A673 (cell line): ENCODE data around the gene ZNF786. TPM values are rescaled to one million over a fixed set of nuclear protein-coding genes. Genes with fewer than 3 reads are reported as not detected.

Experiments
- BruUV-seq: library from RNA; stranded (reverse); fragments of 400-500 nt; replicated peaks from 2 replicates; lab custom pipeline; 2021; lab: Mats Ljungman, UMichigan
- CTCF ChIA-PET: fragments of 300-600 bp; sonication (Branson Sonifier 250); formaldehyde crosslinking; loops from one replicate; lab custom pipeline; 2022; ENCODE audit warnings: antibody characterized with exemption; lab: Charles Lee
- POLR2A ChIA-PET: fragments of 300-600 bp; sonication (Branson Sonifier 250); formaldehyde crosslinking; loops from one replicate; lab custom pipeline; 2022; ENCODE audit warnings: antibody characterized with exemption; ENCODE audit not compliant: low non-redundant PET; lab: Charles Lee
- DNase-seq: peaks from one replicate; pipeline ENCODE4 v3.0.0-alpha.2; 2015; ENCODE audit warnings: low spot score
- H3K27ac ChIP-seq: fragments of 200-600 bp; sonication (generic); 2 replicates; pipeline ENCODE4 v1.5.1; 2016; ENCODE audit warnings: mixed run types, low read depth, mild to moderate bottlenecking, mixed read lengths, antibody characterized with exemption, low read length; ENCODE audit not compliant: poor library complexity, severe bottlenecking
- H3K27me3 ChIP-seq: fragments of 200-600 bp; sonication (generic); replicated peaks from 2 replicates; pipeline ENCODE4 v1.6.1; 2017; ENCODE audit warnings: mixed run types, low read depth, mild to moderate bottlenecking, mixed read lengths, antibody characterized with exemption, low read length; ENCODE audit not compliant: insufficient read depth, poor library complexity
- H3K36me3 ChIP-seq: fragments of 200-600 bp; sonication (generic); 2 replicates; pipeline ENCODE4 v1.6.1; 2016; ENCODE audit warnings: mixed run types, mild to moderate bottlenecking, mixed read lengths, antibody characterized with exemption, low read length; ENCODE audit not compliant: insufficient read depth, poor library complexity, severe bottlenecking
- H3K4me1 ChIP-seq: fragments of 200-600 bp; sonication (generic); 2 replicates; pipeline ENCODE4 v1.6.1; 2017; ENCODE audit warnings: mixed run types, mild to moderate bottlenecking, mixed read lengths, antibody characterized with exemption, low read length; ENCODE audit not compliant: insufficient read depth, poor library complexity, severe bottlenecking
- H3K4me3 ChIP-seq: fragments of 200-600 bp; sonication (generic); 2 replicates; pipeline ENCODE4 v1.5.1; 2016; ENCODE audit warnings: low read depth, mixed run types, mild to moderate bottlenecking, mixed read lengths, low read length; ENCODE audit not compliant: poor library complexity, severe bottlenecking
- H3K9me3 ChIP-seq: fragments of 200-600 bp; sonication (generic); 2 replicates; pipeline ENCODE4 v1.6.1; 2016; ENCODE audit warnings: mixed run types, low read depth, mild to moderate bottlenecking, mixed read lengths, antibody characterized with exemption, low read length; ENCODE audit not compliant: poor library complexity, severe bottlenecking
- EZH2 ChIP-seq: fragments of 200-600 bp; sonication (generic); IDR thresholded peaks from 2 replicates; pipeline ENCODE4 v1.6.1; 2017; ENCODE audit warnings: borderline replicate concordance, low read depth, mild to moderate bottlenecking, mixed read lengths, antibody characterized with exemption, low read length; ENCODE audit not compliant: poor library complexity, severe bottlenecking
- intact Hi-C: fragments of 100-400 bp; cut with micrococcal nuclease; formaldehyde crosslinking; loops from one replicate; pipeline ENCODE4 v1.10.0; 2022; ENCODE audit not compliant: unreplicated experiment
- total RNA-seq: library from RNA; stranded (reverse); gene quantifications from 2 replicates; pipeline ENCODE4 v1.2.3, GENCODE V29; 2021
- TF ChIP-seq, protein P1 (sequence below): fragments of 300-800, 200-600 bp; sonication (generic); conservative IDR thresholded peaks from 2 replicates; pipeline ENCODE4 v1.5.1; 2017; ENCODE audit warnings: low read depth, mild to moderate bottlenecking, antibody characterized with exemption, low read length, moderate library complexity, mixed read lengths

Gene ZNF786
- total RNA-seq, 1 experiment from 2014 or later = 9.8 TPM

GRCh38 chr7:149071641-149072437, 18.7 kb downstream of the ZNF786 start:
- Histone ChIP-seq H3K4me3 (no peak overlapping the region), H3K27me3 (no peaks in the 10 kb centered on the region), H3K27ac (no peak overlapping the region), H3K36me3 (peaks cover 24% of the 10 kb centered on the region), H3K9me3 (no peaks in the 10 kb centered on the region), H3K4me1 (no peaks in the 10 kb centered on the region)
- no peak for DNase-seq
- no peak for TF ChIP-seq EZH2
- TF ChIP-seq, protein P1, sequence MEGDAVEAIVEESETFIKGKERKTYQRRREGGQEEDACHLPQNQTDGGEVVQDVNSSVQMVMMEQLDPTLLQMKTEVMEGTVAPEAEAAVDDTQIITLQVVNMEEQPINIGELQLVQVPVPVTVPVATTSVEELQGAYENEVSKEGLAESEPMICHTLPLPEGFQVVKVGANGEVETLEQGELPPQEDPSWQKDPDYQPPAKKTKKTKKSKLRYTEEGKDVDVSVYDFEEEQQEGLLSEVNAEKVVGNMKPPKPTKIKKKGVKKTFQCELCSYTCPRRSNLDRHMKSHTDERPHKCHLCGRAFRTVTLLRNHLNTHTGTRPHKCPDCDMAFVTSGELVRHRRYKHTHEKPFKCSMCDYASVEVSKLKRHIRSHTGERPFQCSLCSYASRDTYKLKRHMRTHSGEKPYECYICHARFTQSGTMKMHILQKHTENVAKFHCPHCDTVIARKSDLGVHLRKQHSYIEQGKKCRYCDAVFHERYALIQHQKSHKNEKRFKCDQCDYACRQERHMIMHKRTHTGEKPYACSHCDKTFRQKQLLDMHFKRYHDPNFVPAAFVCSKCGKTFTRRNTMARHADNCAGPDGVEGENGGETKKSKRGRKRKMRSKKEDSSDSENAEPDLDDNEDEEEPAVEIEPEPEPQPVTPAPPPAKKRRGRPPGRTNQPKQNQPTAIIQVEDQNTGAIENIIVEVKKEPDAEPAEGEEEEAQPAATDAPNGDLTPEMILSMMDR = 0 out of 2 replicates have a peak, but pooled peaks have one; percentile 25
- ChIA-PET CTCF (no interaction called here), POLR2A (no interaction called here)
- intact Hi-C loops = no loop called here
- BruUV-seq = no TSS peak

DNA sequence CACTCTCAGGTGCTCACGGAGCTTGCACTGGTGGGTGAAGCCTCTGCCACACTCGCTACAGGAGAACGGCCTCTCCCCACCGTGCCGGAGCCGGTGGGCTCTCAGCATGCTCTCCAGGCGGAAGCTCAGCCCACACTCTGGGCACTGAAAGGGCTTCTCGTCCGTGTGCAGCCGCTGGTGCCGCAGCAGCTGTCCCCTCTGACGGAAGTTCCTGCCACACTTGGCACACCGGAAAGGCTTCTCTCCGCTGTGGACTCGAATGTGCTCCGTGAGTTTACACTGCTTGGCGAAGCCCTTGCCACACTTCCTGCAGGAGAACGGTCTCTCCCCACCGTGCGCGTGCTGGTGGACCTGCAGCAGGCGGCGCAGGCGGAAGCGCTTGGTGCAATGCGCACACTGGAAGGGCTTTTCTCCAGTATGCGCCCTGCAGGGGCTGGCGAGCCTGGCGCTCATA, 19.3 kb downstream of the ZNF786 start:
- Histone ChIP-seq H3K27ac (no peak overlapping the region), H3K4me1 (no peaks in the 10 kb centered on the region), H3K4me3 (no peak overlapping the region), H3K9me3 (no peaks in the 10 kb centered on the region), H3K36me3 (peaks cover 24% of the 10 kb centered on the region), H3K27me3 (no peaks in the 10 kb centered on the region)
- BruUV-seq = no TSS peak
- TF ChIP-seq, protein P1 = no peak
- TF ChIP-seq EZH2 = no peak
- intact Hi-C loops = no loop called here
- ChIA-PET POLR2A (no interaction called here), CTCF (no interaction called here)
- DNase-seq = no peak

DNA sequence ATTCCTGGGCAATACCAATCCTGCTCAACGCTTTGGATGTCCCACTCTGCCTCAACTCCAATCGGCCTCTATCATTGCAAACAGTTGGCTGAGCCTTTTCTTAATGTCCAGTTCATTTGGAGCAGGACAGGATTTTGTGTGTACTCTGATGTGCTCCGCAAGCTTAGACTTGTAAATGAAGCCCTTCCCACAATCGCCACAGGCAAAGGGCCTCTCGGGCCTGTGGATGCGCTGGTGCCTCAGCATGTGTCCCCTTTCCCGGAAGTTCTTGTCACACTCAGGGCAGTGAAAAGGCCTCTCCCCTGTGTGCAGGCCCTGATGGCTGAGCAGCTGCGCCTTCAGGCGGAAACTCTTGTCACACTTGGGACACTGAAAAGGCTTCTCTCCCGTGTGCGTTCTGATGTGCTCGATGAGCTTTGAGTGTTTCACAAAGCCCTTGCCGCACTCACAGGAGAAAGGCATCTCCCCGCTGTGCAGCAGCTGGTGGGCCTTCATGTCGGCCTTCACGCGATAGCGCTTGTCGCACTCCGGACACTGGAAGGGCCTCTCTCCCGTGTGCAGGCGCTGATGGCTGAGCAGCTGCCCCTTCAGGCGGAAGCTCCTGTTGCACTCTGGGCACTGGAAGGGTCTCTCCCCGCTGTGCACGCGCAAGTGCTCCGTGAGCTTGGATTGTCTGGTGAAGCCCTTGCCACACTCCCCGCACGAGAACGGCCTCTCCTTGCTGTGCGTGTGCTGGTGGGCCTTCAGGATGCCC, 20.0 kb downstream of the ZNF786 start:
- H3K36me3 ChIP-seq = peaks cover 24% of the 10 kb centered on the region
- ChIA-PET CTCF (interaction anchor here (0.6 kb wide), 1 partner anchor 16 kb away, joined by 4 read pairs; no protein-coding TSS in a partner anchor), POLR2A (no interaction called here)
- H3K27me3 ChIP-seq = no peaks in the 10 kb centered on the region
- no peak overlapping the region for H3K4me3 ChIP-seq
- no peaks in the 10 kb centered on the region for H3K4me1 ChIP-seq
- DNase-seq = no peak
- BruUV-seq = no TSS peak
- no peak overlapping the region for H3K27ac ChIP-seq
- TF ChIP-seq EZH2 = no peak
- TF ChIP-seq, protein P1 = no peak
- no peaks in the 10 kb centered on the region for H3K9me3 ChIP-seq
- intact Hi-C loops = no loop called here
